IMR-90 (cell line): Measurements from ENCODE around the gene SCYGR7. TPM values are rescaled to one million over a fixed set of nuclear protein-coding genes. Genes with fewer than 3 reads are reported as not detected.

Experiments
- ATAC-seq: fragments of 200-7000 bp; cut with Tn5 transposase; 2 replicates; pipeline ENCODE4 v1.9.1; 2020; ENCODE audit warnings: low read depth, mild to moderate bottlenecking, moderate library complexity
- BruUV-seq: library from RNA; stranded (reverse); fragments of 400-500 nt; replicated peaks from 2 replicates; lab custom pipeline; 2021; lab: Mats Ljungman, UMichigan
- CTCF ChIA-PET: fragments of 300-600 bp; formaldehyde crosslinking; extraction: SDS; loops from one replicate; lab custom pipeline; 2021; ENCODE audit warnings: antibody characterized with exemption; lab: Yijun Ruan, JAX
- POLR2A ChIA-PET: fragments of 300-600 bp; sonication (Branson Sonifier 250); formaldehyde crosslinking; loops from one replicate; lab custom pipeline; 2022; ENCODE audit warnings: antibody characterized with exemption; ENCODE audit not compliant: unreplicated experiment; lab: Charles Lee
- DNase-seq: peaks from one replicate; pipeline ENCODE4 v3.0.0; 2013
- H2AFZ ChIP-seq: replicated peaks from 2 replicates; pipeline ENCODE3; 2013; ENCODE audit warnings: low read length, mild to moderate bottlenecking; ENCODE audit not compliant: poor library complexity
- H2AK5ac ChIP-seq: 2 replicates; pipeline ENCODE4 v1.6.1; 2013; ENCODE audit warnings: low read depth, low read length, inconsistent platforms
- H2AK9ac ChIP-seq: replicated peaks from 2 replicates; pipeline ENCODE3; 2013; ENCODE audit warnings: mild to moderate bottlenecking, low read depth, low read length, moderate library complexity; ENCODE audit not compliant: poor library complexity
- H2BK120ac ChIP-seq: 2 replicates; pipeline ENCODE4 v1.6.1; 2013; ENCODE audit warnings: low read depth, low read length, inconsistent platforms
- H2BK15ac ChIP-seq: 3 replicates; pipeline ENCODE4 v1.6.1; 2013; ENCODE audit warnings: low read depth, low read length, inconsistent platforms
- H2BK20ac ChIP-seq: 2 replicates; pipeline ENCODE4 v1.6.1; 2013; ENCODE audit warnings: low read depth, mild to moderate bottlenecking, inconsistent platforms, low read length, moderate library complexity
- H2BK5ac ChIP-seq: 2 replicates; pipeline ENCODE4 v1.6.1; 2013; ENCODE audit warnings: mild to moderate bottlenecking, low read depth, low read length, inconsistent platforms; ENCODE audit not compliant: poor library complexity, severe bottlenecking
- H3K14ac ChIP-seq: replicated peaks from 2 replicates; pipeline ENCODE4 v1.6.1; 2013; ENCODE audit warnings: low read depth, low read length, inconsistent platforms
- H3K18ac ChIP-seq: 2 replicates; pipeline ENCODE4 v1.6.1; 2013; ENCODE audit warnings: low read depth, low read length, control low read depth
- H3K23ac ChIP-seq: 2 replicates; pipeline ENCODE4 v1.6.1; 2013; ENCODE audit warnings: low read depth, low read length, inconsistent platforms
- H3K27ac ChIP-seq: 2 replicates; pipeline ENCODE4 v1.5.1; 2013; ENCODE audit warnings: mild to moderate bottlenecking, control low read depth, low read length; ENCODE audit not compliant: insufficient read depth
- H3K27me3 ChIP-seq: 2 replicates; pipeline ENCODE4 v1.6.1; 2013; ENCODE audit warnings: low read length; ENCODE audit not compliant: control insufficient read depth, insufficient read depth
- H3K36me3 ChIP-seq: 2 replicates; pipeline ENCODE4 v1.6.1; 2013; ENCODE audit warnings: low read length, mixed read lengths; ENCODE audit not compliant: control insufficient read depth, insufficient read depth
- H3K4ac ChIP-seq: 2 replicates; pipeline ENCODE4 v1.6.1; 2013; ENCODE audit warnings: low read depth, low read length, inconsistent platforms
- H3K4me1 ChIP-seq: 2 replicates; pipeline ENCODE4 v1.6.1; 2013; ENCODE audit warnings: low read length, mixed read lengths; ENCODE audit not compliant: control insufficient read depth, insufficient read depth
- H3K4me2 ChIP-seq: 2 replicates; pipeline ENCODE4 v1.6.1; 2013; ENCODE audit warnings: low read depth, mild to moderate bottlenecking, control low read depth, low read length, moderate library complexity
- H3K4me3 ChIP-seq: 2 replicates; pipeline ENCODE4 v1.5.1; 2013; ENCODE audit warnings: low read depth, mild to moderate bottlenecking, control low read depth, low read length, moderate library complexity; ENCODE audit not compliant: insufficient read depth
- H3K56ac ChIP-seq: 2 replicates; pipeline ENCODE4 v1.6.1; 2013; ENCODE audit warnings: low read length, inconsistent platforms; ENCODE audit not compliant: insufficient read depth; ENCODE audit errors: extremely low read depth
- H3K79me1 ChIP-seq, 2 experiments: 2 replicates each; pipeline ENCODE4 v1.6.1; 2013; ENCODE audit warnings: low read length in 2 of 2, inconsistent platforms in 1 of 2, low read depth in 1 of 2
- H3K9ac ChIP-seq: 2 replicates; pipeline ENCODE4 v1.6.1; 2013; ENCODE audit warnings: low read depth, low read length, control low read depth
- H3K9me1 ChIP-seq: 2 replicates; pipeline ENCODE4 v1.6.1; 2013; ENCODE audit warnings: low read length, inconsistent platforms; ENCODE audit not compliant: insufficient read depth
- H3K9me3 ChIP-seq: 2 replicates; pipeline ENCODE4 v1.6.1; 2013; ENCODE audit warnings: low read length; ENCODE audit not compliant: control insufficient read depth, insufficient read depth
- H4K20me1 ChIP-seq: 2 replicates; pipeline ENCODE4 v1.6.1; 2013; ENCODE audit warnings: low read length, inconsistent platforms; ENCODE audit not compliant: insufficient read depth
- H4K5ac ChIP-seq: 2 replicates; pipeline ENCODE4 v1.6.1; 2013; ENCODE audit warnings: mild to moderate bottlenecking, low read depth, low read length, control low read depth
- H4K8ac ChIP-seq, 2 experiments: 2 replicates each; pipeline ENCODE4 v1.6.1; 2013; ENCODE audit warnings: low read depth in 2 of 2, low read length in 2 of 2, control low read depth in 1 of 2, inconsistent platforms in 1 of 2
- H4K91ac ChIP-seq: 2 replicates; pipeline ENCODE4 v1.6.1; 2013; ENCODE audit warnings: low read depth, low read length, inconsistent platforms; ENCODE audit not compliant: insufficient read depth
- BHLHE40 ChIP-seq: fragments of 150-350 bp; IDR thresholded peaks from 2 replicates; pipeline ENCODE4 v1.6.1; 2016; ENCODE audit warnings: mild to moderate bottlenecking, low read depth, low read length
- CEBPB ChIP-seq: IDR thresholded peaks from 2 replicates; pipeline ENCODE4 v1.6.1; 2012; ENCODE audit warnings: low read depth, low read length, improper control_type of control experiment
- CHD1 ChIP-seq: IDR thresholded peaks from 2 replicates; pipeline ENCODE4 v1.6.1; 2012; ENCODE audit warnings: low read depth, low read length, improper control_type of control experiment
- FOS ChIP-seq: fragments of 150-350 bp; IDR thresholded peaks from 2 replicates; pipeline ENCODE4 v1.6.1; 2016; ENCODE audit warnings: low read depth, low read length
- MAFK ChIP-seq: IDR thresholded peaks from 2 replicates; pipeline ENCODE4 v1.6.1; 2012; ENCODE audit warnings: low read depth, low read length, improper control_type of control experiment
- MAZ ChIP-seq: IDR thresholded peaks from 2 replicates; pipeline ENCODE4 v1.6.1; 2012; ENCODE audit warnings: low read depth, mild to moderate bottlenecking, low read length, improper control_type of control experiment, moderate library complexity, borderline replicate concordance
- MXI1 ChIP-seq: IDR thresholded peaks from 2 replicates; pipeline ENCODE4 v1.6.1; 2012; ENCODE audit warnings: low read depth, mild to moderate bottlenecking, low read length, moderate library complexity, borderline replicate concordance
- NFE2L2 ChIP-seq: fragments of 150-350 bp; IDR thresholded peaks from 2 replicates; pipeline ENCODE4 v1.6.1; 2016; ENCODE audit warnings: low read depth, mild to moderate bottlenecking, low read length
- POLR2A ChIP-seq: IDR thresholded peaks from 2 replicates; pipeline ENCODE4 v1.6.1; 2012; ENCODE audit warnings: mild to moderate bottlenecking, low read depth, low read length
- RAD21 ChIP-seq: IDR thresholded peaks from 2 replicates; pipeline ENCODE4 v1.6.1; 2012; ENCODE audit warnings: low read length, improper control_type of control experiment
- RCOR1 ChIP-seq: IDR thresholded peaks from 2 replicates; pipeline ENCODE4 v1.6.1; 2012; ENCODE audit warnings: mild to moderate bottlenecking, low read length, improper control_type of control experiment; ENCODE audit not compliant: insufficient replicate concordance
- RFX5 ChIP-seq: IDR thresholded peaks from 2 replicates; pipeline ENCODE4 v1.8.0; 2012; ENCODE audit warnings: low read depth, mild to moderate bottlenecking, low read length, moderate library complexity
- SMC3 ChIP-seq: fragments of 150-350 bp; IDR thresholded peaks from 2 replicates; pipeline ENCODE4 v1.6.1; 2016; ENCODE audit warnings: low read depth, mild to moderate bottlenecking, antibody characterized with exemption, low read length, moderate library complexity
- USF2 ChIP-seq: fragments of 150-350 bp; IDR thresholded peaks from 2 replicates; pipeline ENCODE4 v1.6.1; 2017; ENCODE audit warnings: mild to moderate bottlenecking, antibody characterized with exemption, low read length, low read depth
- WGBS, 2 experiments: methylation state at CpG; one replicate each; pipeline versions ENCODE4 v1.1.5 to v1.1.7; 2013; ENCODE audit warnings: missing lambda C conversion rate in 2 of 2; ENCODE audit not compliant: insufficient read length in 1 of 2; ENCODE audit errors: extremely low coverage in 2 of 2; 5-methylcytosine and 5-hydroxymethylcytosine counted together
- dilution Hi-C: fragments of 300-500 bp; cut with HindIII; formaldehyde crosslinking; loops from one replicate; pipeline ENCODE4 v1.14.3; 2018; ENCODE audit warnings: low sequenced_read_pairs; ENCODE audit not compliant: unreplicated experiment
- in situ Hi-C: fragments of 300-500 bp; cut with MboI; formaldehyde crosslinking; loops from 3 replicates; pipeline ENCODE4 v1.14.3; 2019; ENCODE audit warnings: low sequenced_read_pairs, inconsistent platforms, mixed read lengths
- intact Hi-C: fragments of 100-400 bp; cut with micrococcal nuclease; formaldehyde crosslinking; loops from 2 replicates; pipeline ENCODE4 v1.10.0; 2022
- polyA plus RNA-seq, 3 experiments: library from polyadenylated mRNA; depleted of rRNA; stranded (reverse); fragments of >200 nt; gene quantifications; 2 replicates each; pipeline ENCODE4 v1.2.3, GENCODE V29; 2012; ENCODE audit warnings: low replicate concordance in 1 of 3
- total RNA-seq: library from RNA; depleted of rRNA; stranded (reverse); fragments of >200 nt; gene quantifications from 2 replicates; pipeline ENCODE4 v1.2.3, GENCODE V29; 2012
- TF ChIP-seq, protein P1 (sequence below): fragments of 150-350 bp; IDR thresholded peaks from 2 replicates; pipeline ENCODE4 v1.6.1; 2016; ENCODE audit warnings: low read depth, mild to moderate bottlenecking, low read length, moderate library complexity, borderline replicate concordance
- TF ChIP-seq, protein P2 (sequence below): conservative IDR thresholded peaks from 2 replicates; pipeline ENCODE4 v1.5.1; 2012; ENCODE audit warnings: mild to moderate bottlenecking, low read depth, low read length, improper control_type of control experiment

Gene SCYGR7
- total and polyA plus RNA-seq, 2 of the 4 experiments (the other 2 are of a cell fraction) = not detected

DNA sequence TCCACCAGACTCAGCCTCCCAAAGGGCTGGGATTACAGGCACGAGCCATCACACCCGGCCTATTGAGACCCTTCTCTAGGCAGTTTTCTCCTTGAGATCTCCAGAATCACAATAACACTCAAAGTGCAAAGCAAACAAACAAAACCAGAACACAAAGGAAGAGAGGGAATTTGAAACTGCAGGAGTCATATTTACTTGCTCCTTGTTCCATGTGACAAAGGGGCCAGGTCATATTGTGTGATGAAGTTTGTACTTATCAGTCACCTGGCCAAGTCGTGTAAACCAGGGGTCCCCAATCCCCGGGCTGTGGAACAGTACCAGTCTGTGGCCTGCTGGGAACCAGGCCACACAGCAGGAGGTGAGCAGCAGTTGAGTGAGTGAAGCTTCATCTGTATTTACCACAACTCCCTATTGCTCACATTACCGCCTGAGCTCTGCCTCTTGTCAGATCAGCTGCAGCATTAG lies 44.1 kb downstream of the SCYGR7 start:
- Histone ChIP-seq H3K27ac (no peak overlapping the region), H3K14ac (no peak overlapping the region), H3K27me3 (no peaks in the 10 kb centered on the region), H2BK120ac (no peak overlapping the region), H2BK15ac (no peak overlapping the region), H3K23ac (no peak overlapping the region), H4K8ac (no peak overlapping the region; a peak in 1 of 4 replicates), H3K9me1 (0 out of 2 replicates have a peak, but pooled peaks cover 3% of the 10 kb centered on the region), H4K91ac (no peak overlapping the region), H2AFZ (no peak overlapping the region), H3K4me2 (no peak overlapping the region), H2BK20ac (no peak overlapping the region), H4K20me1 (no peaks in the 10 kb centered on the region), H3K9ac (no peak overlapping the region), H2AK5ac (no peak overlapping the region), H3K4ac (no peak overlapping the region), H3K18ac (no peak overlapping the region), H3K56ac (no peak overlapping the region), H3K9me3 (no peaks in the 10 kb centered on the region), H2AK9ac (no peak overlapping the region), H3K36me3 (no peaks in the 10 kb centered on the region), H4K5ac (no peak overlapping the region), H2BK5ac (no peak overlapping the region), H3K4me1 (no peaks in the 10 kb centered on the region), H3K79me1 (no peaks in the 10 kb centered on the region), H3K4me3 (no peak overlapping the region)
- dilution Hi-C loops (no loop called here), intact Hi-C loops (no loop called here), in situ Hi-C loops (no loop called here)
- no peak for DNase-seq
- ATAC-seq = no peak
- CTCF ChIA-PET = no interaction called here
- TF ChIP-seq RAD21 = no peak
- no peak for TF ChIP-seq NFE2L2
- TF ChIP-seq, protein P1, sequence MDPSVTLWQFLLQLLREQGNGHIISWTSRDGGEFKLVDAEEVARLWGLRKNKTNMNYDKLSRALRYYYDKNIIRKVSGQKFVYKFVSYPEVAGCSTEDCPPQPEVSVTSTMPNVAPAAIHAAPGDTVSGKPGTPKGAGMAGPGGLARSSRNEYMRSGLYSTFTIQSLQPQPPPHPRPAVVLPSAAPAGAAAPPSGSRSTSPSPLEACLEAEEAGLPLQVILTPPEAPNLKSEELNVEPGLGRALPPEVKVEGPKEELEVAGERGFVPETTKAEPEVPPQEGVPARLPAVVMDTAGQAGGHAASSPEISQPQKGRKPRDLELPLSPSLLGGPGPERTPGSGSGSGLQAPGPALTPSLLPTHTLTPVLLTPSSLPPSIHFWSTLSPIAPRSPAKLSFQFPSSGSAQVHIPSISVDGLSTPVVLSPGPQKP = no peak
- no peak for TF ChIP-seq BHLHE40
- TF ChIP-seq RFX5 = no peak
- TF ChIP-seq USF2 = no peak
- TF ChIP-seq MXI1 = no peak
- TF ChIP-seq, protein P2, sequence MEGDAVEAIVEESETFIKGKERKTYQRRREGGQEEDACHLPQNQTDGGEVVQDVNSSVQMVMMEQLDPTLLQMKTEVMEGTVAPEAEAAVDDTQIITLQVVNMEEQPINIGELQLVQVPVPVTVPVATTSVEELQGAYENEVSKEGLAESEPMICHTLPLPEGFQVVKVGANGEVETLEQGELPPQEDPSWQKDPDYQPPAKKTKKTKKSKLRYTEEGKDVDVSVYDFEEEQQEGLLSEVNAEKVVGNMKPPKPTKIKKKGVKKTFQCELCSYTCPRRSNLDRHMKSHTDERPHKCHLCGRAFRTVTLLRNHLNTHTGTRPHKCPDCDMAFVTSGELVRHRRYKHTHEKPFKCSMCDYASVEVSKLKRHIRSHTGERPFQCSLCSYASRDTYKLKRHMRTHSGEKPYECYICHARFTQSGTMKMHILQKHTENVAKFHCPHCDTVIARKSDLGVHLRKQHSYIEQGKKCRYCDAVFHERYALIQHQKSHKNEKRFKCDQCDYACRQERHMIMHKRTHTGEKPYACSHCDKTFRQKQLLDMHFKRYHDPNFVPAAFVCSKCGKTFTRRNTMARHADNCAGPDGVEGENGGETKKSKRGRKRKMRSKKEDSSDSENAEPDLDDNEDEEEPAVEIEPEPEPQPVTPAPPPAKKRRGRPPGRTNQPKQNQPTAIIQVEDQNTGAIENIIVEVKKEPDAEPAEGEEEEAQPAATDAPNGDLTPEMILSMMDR = no peak
- TF ChIP-seq MAZ = no peak
- TF ChIP-seq CEBPB = no peak
- TF ChIP-seq CHD1 = no peak
- TF ChIP-seq POLR2A = no peak
- TF ChIP-seq SMC3 = no peak
- no peak for TF ChIP-seq FOS
- TF ChIP-seq RCOR1 = no peak
- no peak for TF ChIP-seq MAFK
- BruUV-seq = no TSS peak
- POLR2A ChIA-PET = no interaction called here
- WGBS, 2 experiments = 83% methylated on average over 2 of the region's 5 CpGs; no CpG with 5 or more reads in 1 of the 2 experiments
